Measurements from ENCODE around the gene SNAPC2. TPM values are rescaled to one million over a fixed set of nuclear protein-coding genes. Genes with fewer than 3 reads are reported as not detected.
"Not testable (repeated sequence)": the region's sequence is repeated elsewhere in the genome, so short reads cannot be mapped to it uniquely, and the experiment has no call there.

SNAPC2 gene
- total RNA-seq, 2 experiments from 2014 or later = 20.4 to 24.1 TPM

DNA sequence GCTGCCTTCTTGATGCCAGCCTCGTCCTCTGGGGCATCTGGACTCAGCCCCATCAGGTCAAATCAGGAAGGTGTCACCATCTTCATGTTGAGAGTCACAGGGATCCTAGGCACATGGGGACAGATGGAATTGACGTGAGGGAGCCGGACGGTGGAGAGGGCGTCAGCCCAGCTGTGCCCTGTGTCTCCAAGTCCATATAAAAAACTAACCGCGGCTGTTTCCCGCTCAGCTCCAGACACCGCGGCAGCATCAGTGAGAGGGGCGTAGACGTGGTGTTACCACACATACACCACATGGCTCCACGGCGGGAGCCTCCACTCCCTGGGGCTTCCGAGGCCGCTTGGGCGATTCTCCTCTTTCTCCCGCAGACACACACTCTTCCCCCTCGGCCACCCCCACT, 40.3 kb upstream of the SNAPC2 start:
- no peaks in the 10 kb centered on the region for H3K36me3 Mint-ChIP-seq (ENCODE audit: low read depth)
- no peak for DNase-seq
- ChIA-PET CTCF (interaction anchor here (2.0 kb wide), 1 partner anchor 11 kb away, joined by 8 read pairs; no protein-coding TSS in a partner anchor), POLR2A (no interaction called here)
- H3K4me3 Mint-ChIP-seq = no peak overlapping the region
- peaks cover 5% of the 10 kb centered on the region for H3K27me3 Mint-ChIP-seq
- H3K27ac Mint-ChIP-seq = no peak overlapping the region
- peaks cover 3% of the 10 kb centered on the region for H3K9me3 Mint-ChIP-seq
- no peaks in the 10 kb centered on the region for H3K4me1 Mint-ChIP-seq

DNA sequence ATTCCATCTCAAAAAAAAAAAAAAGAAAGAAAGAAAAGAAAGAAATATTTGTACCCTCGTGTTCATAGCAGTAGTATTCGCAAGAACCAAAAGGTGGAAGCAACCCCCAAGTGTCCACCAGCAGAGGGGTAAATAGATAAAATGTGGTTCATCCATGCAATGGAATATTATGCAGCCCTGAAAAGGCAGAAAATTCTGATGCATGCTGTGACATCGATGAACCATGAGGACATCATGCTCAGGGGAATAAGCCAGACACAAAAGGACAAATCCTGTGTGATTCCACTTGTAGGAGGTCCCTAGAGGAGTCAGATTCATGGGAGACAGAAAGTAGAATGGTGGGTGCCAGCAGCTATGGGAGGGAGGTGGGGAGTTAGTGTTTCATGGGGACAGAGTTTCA, 38.2 kb upstream of the SNAPC2 start:
- Mint-ChIP-seq H3K27ac (no peak overlapping the region), H3K36me3 (ENCODE audit: low read depth) (no peaks in the 10 kb centered on the region), H3K9me3 (peaks cover 3% of the 10 kb centered on the region), H3K27me3 (no peaks in the 10 kb centered on the region), H3K4me1 (no peaks in the 10 kb centered on the region), H3K4me3 (no peak overlapping the region)
- POLR2A ChIA-PET = no interaction called here
- DNase-seq = no peak
- CTCF ChIA-PET = interaction anchor here (1.9 to 2.0 kb wide), 2 partner anchors 13 to 22 kb away, joined by 6 to 8 read pairs; partner anchors contain the start of gene MAP2K7

GRCh38 chr19:7883105-7883504, 37.0 kb upstream of the SNAPC2 start:
- Mint-ChIP-seq H3K36me3 (ENCODE audit: low read depth) (no peaks in the 10 kb centered on the region), H3K27ac (no peak overlapping the region), H3K4me3 (no peak overlapping the region), H3K9me3 (peaks cover 3% of the 10 kb centered on the region), H3K4me1 (no peaks in the 10 kb centered on the region), H3K27me3 (peaks cover 3% of the 10 kb centered on the region)
- DNase-seq = no peak
- ChIA-PET CTCF (interaction anchor here (0.9 to 1.0 kb wide), 2 partner anchors 18 to 202 kb away, joined by 3 to 4 read pairs; partner anchors contain the start of gene TRAPPC5), POLR2A (no interaction called here)

GRCh38 chr19:7883796-7884570, 36.2 kb upstream of the SNAPC2 start:
- H3K36me3 Mint-ChIP-seq (ENCODE audit: low read depth) = no peaks in the 10 kb centered on the region

DNA sequence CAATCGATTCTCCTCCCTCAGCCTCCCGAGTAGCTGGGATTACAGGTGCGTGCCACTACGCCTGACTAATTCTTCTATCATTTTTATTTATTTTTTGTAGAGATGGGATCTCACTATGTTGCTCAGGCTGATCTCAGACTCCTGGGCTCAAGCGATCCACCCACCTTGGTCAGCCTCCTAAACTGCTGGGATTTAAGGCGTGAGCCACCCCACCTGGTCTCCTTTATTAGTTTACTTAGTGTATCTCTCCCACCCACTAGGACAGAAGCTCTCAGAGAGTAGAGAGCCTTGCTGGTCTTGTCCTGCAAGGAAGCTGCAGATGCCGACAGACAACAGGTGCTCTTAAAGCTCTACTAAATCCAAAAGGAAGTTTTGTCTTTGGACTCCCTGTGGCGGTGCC, 34.3 kb upstream of the SNAPC2 start:
- Mint-ChIP-seq H3K36me3 (ENCODE audit: low read depth) (no peaks in the 10 kb centered on the region), H3K27ac (no peak overlapping the region), H3K4me1 (peaks cover 3% of the 10 kb centered on the region), H3K9me3 (peaks cover 3% of the 10 kb centered on the region), H3K4me3 (no peak overlapping the region), H3K27me3 (peaks cover 7% of the 10 kb centered on the region)
- ChIA-PET CTCF (interaction anchor here (1.0 kb wide), 1 partner anchor 17 kb away, joined by 5 read pairs; no protein-coding TSS in a partner anchor), POLR2A (no interaction called here)
- no peak for DNase-seq

More at GRCh38 chr19:7883796-7884570, 36.2 kb upstream of the SNAPC2 start:
- POLR2A ChIA-PET = no interaction called here
- Mint-ChIP-seq H3K9me3 (peaks cover 3% of the 10 kb centered on the region), H3K4me3 (no peak overlapping the region), H3K27ac (no peak overlapping the region), H3K4me1 (peaks cover 3% of the 10 kb centered on the region), H3K27me3 (peaks cover 6% of the 10 kb centered on the region)
- DNase-seq = no peak
- CTCF ChIA-PET = interaction anchor here (0.9 to 1.0 kb wide), 2 partner anchors 17 to 203 kb away, joined by 3 to 4 read pairs; partner anchors contain the start of gene TRAPPC5

- POLR2A ChIA-PET = no interaction called here
- CTCF ChIA-PET = no interaction called here
- H3K36me3 Mint-ChIP-seq (ENCODE audit: low read depth) = no peaks in the 10 kb centered on the region
- H3K9me3 Mint-ChIP-seq = no peaks in the 10 kb centered on the region
- peaks cover 3% of the 10 kb centered on the region for H3K4me1 Mint-ChIP-seq
- no peak for DNase-seq
- H3K4me3 Mint-ChIP-seq = no peak overlapping the region
- H3K27ac Mint-ChIP-seq = no peak overlapping the region
- peaks cover 7% of the 10 kb centered on the region for H3K27me3 Mint-ChIP-seq
Observed at GRCh38 chr19:7887408-7888144, 32.6 kb upstream of the SNAPC2 start.

- Mint-ChIP-seq H3K9me3 (no peaks in the 10 kb centered on the region), H3K27ac (no peak within 1 kb of the TSS), H3K36me3 (ENCODE audit: low read depth) (no peaks in the 10 kb centered on the region), H3K4me1 (peaks cover 3% of the 10 kb centered on the region), H3K27me3 (peaks cover 7% of the 10 kb centered on the region), H3K4me3 (no peak within 1 kb of the TSS)
- ChIA-PET CTCF (interaction anchor here (1.2 kb wide), 1 partner anchor 19 kb away, joined by 5 read pairs; no protein-coding TSS in a partner anchor), POLR2A (no interaction called here)
- DNase-seq = peak; percentile 37
Observed at GRCh38 chr19:7888145-7888825, 31.9 kb upstream of the SNAPC2 start, which contains the start of gene LRRC8E. LRRC8E (plus strand) TSS chr19:7888510; CDS start chr19:7895604, 7,094 bp downstream.

DNA sequence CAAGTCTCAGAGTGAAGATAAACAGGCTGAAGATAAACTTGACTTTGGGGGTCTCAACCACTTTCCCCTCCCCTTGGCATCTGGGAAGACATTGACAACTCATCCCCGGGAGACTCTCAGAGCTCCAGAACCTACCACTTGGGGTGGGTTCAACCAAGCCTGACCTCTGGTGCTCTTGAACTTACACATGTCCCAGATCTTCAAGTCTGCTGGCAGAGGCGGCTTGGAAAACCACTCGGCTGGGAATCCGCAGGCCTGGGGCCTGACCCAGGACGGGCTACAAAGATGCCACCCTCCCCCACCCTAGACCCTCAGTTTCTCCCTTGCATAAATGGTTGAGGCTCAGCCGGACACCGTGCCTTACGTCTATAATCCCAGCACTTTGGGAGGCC, 31.3 kb upstream of the SNAPC2 start:
- peaks cover 7% of the 10 kb centered on the region for H3K27me3 Mint-ChIP-seq
- no peak overlapping the region for H3K27ac Mint-ChIP-seq
- H3K9me3 Mint-ChIP-seq = no peaks in the 10 kb centered on the region
- POLR2A ChIA-PET = no interaction called here
- H3K4me3 Mint-ChIP-seq = no peak overlapping the region
- CTCF ChIA-PET = interaction anchor here (1.2 kb wide), 1 partner anchor 19 kb away, joined by 5 read pairs; no protein-coding TSS in a partner anchor
- H3K4me1 Mint-ChIP-seq = peaks cover 3% of the 10 kb centered on the region
- DNase-seq = no peak
- H3K36me3 Mint-ChIP-seq (ENCODE audit: low read depth) = no peaks in the 10 kb centered on the region

DNA sequence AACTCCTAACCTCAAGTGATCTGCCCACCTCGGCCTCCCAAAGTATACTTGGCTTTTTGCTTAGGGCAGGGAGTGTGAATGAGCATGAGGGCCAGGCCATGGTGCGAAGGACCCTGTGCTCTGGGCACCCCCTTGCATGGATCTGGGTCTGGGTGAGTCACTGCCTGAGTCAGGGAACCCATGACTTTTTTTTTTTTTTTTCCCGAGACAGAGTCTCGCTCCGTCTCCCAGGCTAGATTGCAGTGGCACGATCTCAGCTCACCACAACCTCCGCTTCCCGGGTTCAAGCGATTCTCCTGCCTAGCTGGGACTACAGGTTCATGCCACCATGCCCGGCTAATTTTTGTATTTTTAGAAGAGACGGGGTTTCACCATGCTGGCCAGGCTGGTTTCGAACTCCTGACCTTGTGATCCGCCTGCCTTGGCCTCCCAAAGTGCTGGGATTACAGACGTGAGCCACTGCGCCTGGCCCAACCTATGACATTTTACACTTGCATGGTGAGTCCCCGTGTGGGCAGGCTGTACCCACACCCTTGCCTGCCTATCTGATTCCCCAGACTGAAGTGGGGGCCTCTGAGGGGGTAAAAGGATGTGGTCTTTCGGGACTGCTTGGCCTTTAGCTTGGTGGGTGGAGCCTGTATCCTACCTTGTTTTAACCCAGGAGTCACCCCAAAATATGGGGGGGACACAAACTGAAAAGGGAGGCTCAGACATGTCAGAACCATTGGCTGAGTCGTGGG, 26.6 kb upstream of the SNAPC2 start:
- H3K4me3 Mint-ChIP-seq; H3K27ac Mint-ChIP-seq; H3K36me3 Mint-ChIP-seq (ENCODE audit: low read depth); DNase-seq; H3K4me1 Mint-ChIP-seq; POLR2A ChIA-PET; H3K27me3 Mint-ChIP-seq; CTCF ChIA-PET; H3K9me3 Mint-ChIP-seq: not testable (repeated sequence)

DNA sequence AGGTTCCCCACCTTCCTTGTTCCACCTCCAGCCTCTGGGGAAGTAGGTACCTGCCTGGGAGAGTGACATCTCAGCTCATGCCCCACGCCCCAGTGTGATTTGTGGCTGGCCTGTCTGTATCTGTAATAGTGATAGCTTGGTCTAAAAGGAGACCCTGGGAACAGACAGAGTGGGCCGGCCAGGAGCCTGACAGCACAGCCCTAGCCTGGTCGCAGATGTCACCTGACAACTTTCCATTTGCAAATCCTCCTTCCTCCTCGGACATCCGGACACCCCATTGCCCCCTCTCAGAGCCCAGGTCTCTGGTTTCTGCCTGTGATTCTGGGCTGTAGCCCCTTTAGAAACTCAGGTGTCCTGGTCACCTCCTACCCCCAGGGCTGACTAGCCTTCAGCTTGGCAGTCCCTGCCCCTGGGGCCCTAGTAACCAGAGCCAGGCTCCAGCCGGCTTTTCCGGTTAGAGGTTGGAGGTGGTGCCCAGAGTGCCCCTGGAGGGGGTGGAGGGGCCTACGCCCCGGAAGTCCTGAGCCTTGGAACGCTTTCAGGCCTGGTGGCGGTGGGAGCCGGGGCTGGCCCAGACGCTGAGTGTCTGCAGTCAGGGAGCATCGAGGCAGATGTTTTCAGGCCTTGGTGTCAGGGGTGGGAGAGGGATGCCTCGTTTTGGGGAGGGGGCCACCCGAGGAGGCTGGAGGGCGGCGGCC, 25.4 kb upstream of the SNAPC2 start:
- no peak for DNase-seq
- H3K4me3 Mint-ChIP-seq = no peak overlapping the region
- H3K36me3 Mint-ChIP-seq (ENCODE audit: low read depth) = no peaks in the 10 kb centered on the region
- no peak overlapping the region for H3K27ac Mint-ChIP-seq
- ChIA-PET POLR2A (no interaction called here), CTCF (no interaction called here)
- H3K9me3 Mint-ChIP-seq = no peaks in the 10 kb centered on the region
- no peaks in the 10 kb centered on the region for H3K4me1 Mint-ChIP-seq
- peaks cover 3% of the 10 kb centered on the region for H3K27me3 Mint-ChIP-seq

- ChIA-PET POLR2A (no interaction called here), CTCF (no interaction called here)
- Mint-ChIP-seq H3K27me3 (peaks cover 3% of the 10 kb centered on the region), H3K9me3 (no peaks in the 10 kb centered on the region), H3K4me3 (no peak overlapping the region), H3K4me1 (no peaks in the 10 kb centered on the region), H3K27ac (no peak overlapping the region), H3K36me3 (ENCODE audit: low read depth) (no peaks in the 10 kb centered on the region)
- DNase-seq = no peak
Observed at GRCh38 chr19:7895565-7895964, 24.6 kb upstream of the SNAPC2 start.

- Mint-ChIP-seq H3K9me3 (no peaks in the 10 kb centered on the region), H3K27ac (no peak overlapping the region), H3K27me3 (peaks cover 3% of the 10 kb centered on the region), H3K4me1 (peaks cover 1% of the 10 kb centered on the region), H3K36me3 (ENCODE audit: low read depth) (no peaks in the 10 kb centered on the region), H3K4me3 (no peak overlapping the region)
- ChIA-PET POLR2A (no interaction called here), CTCF (interaction anchor here (1.1 kb wide), 1 partner anchor 21 kb away, joined by 3 read pairs; no protein-coding TSS in a partner anchor)
- DNase-seq = no peak
Observed at GRCh38 chr19:7897292-7897691, 22.8 kb upstream of the SNAPC2 start.

Measured in activated CD4-positive, alpha-beta memory T cell treated with anti-CD3 and anti-CD28 coated beads, Interleukin-2, amount 10 ng/mL, durations not matched to agents 7 days and 5 days (primary cell).